ENCODE measurements around the gene ZFYVE26. TPM values are rescaled to one million over a fixed set of nuclear protein-coding genes. Genes with fewer than 3 reads are reported as not detected.
"Not testable (repeated sequence)": the region's sequence is repeated elsewhere in the genome, so short reads cannot be mapped to it uniquely, and the experiment has no call there.

The ZFYVE26 gene
- total RNA-seq, 2 donors from 2014 or later: 17.0 to 19.6 TPM

DNA sequence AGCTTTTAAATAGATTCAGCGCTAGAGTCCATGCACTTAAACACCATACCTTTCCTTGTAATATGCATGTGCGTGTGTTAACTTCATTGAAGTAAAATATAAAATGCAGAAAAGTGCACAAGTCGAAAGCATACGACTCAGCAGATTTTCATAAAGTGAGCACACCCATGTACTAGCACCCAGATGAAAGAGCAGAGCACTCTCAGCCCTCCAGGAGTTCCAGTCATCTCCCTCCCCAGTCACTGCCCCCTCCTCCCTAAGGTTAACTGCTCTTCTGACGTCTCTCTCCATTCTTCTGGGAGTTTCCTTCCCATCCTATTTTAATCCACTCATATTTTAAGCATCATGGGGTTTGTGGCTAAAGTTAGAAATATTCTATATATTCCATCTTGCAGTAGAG, 94.5 kb downstream of the ZFYVE26 start:
- no peaks in the 10 kb centered on the region for H3K4me1 Mint-ChIP-seq
- H3K9me3 Mint-ChIP-seq: no peaks in the 10 kb centered on the region
- H3K27me3 Mint-ChIP-seq: peaks cover 40% of the 10 kb centered on the region
- ATAC-seq (replicated peaks): no peak
- no peak overlapping the region for H3K27ac Mint-ChIP-seq
- no peak overlapping the region for H3K4me3 Mint-ChIP-seq
- no peaks in the 10 kb centered on the region for H3K36me3 Mint-ChIP-seq (ENCODE audit: low read depth)

DNA sequence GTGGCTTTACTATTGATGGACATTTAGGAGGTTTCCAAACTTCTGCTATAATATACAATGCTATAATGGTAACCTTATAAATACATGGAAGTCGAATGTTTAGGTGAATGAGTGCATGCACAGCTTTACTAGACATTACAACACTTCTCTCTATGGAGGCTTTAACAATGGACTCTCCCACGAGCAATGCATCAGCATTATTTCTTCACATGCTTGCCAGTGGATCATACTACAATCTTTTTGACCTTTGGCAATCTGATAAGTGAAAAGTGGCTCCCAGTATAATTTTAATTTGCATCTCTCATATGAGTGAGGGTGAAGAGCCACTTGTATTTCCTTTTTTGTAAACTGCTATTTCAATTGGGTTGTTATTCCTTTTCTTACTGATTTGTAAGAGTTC, 96.5 kb downstream of the ZFYVE26 start:
- ATAC-seq (replicated peaks): no peak
- Mint-ChIP-seq H3K9me3 (no peaks in the 10 kb centered on the region), H3K27ac (no peak overlapping the region), H3K36me3 (ENCODE audit: low read depth) (no peaks in the 10 kb centered on the region), H3K4me1 (no peaks in the 10 kb centered on the region), H3K27me3 (peaks cover 30% of the 10 kb centered on the region), H3K4me3 (no peak overlapping the region)

GRCh38 chr14:67719385-67719784, 97.0 kb downstream of the ZFYVE26 start:
- H3K4me3 Mint-ChIP-seq; H3K4me1 Mint-ChIP-seq; ATAC-seq (replicated peaks); H3K27ac Mint-ChIP-seq; H3K9me3 Mint-ChIP-seq; H3K36me3 Mint-ChIP-seq (ENCODE audit: low read depth): not testable (repeated sequence)
- peaks cover 28% of the 10 kb centered on the region for H3K27me3 Mint-ChIP-seq

DNA sequence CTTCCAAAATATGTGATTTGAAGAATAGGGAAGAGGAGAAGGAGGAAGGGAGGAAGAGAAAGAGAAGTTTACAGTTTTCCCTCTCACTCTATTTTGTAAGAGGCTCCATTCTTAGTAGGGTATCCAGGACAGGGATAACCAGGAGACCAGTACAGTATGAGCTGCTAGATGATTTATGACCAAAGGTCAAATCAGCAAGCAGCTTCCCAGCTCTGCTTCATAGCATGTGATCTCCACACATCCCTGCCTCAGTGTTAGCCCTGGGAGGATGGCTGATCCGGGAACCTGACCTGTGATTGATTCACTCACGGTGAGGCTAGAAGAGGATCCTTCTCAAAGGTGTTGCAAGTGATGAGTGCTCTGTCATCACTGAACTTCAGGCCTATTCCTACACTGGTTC, 98.1 kb downstream of the ZFYVE26 start:
- Mint-ChIP-seq H3K27me3 (peaks cover 18% of the 10 kb centered on the region), H3K4me1 (no peaks in the 10 kb centered on the region), H3K4me3 (no peak overlapping the region), H3K9me3 (no peaks in the 10 kb centered on the region), H3K36me3 (ENCODE audit: low read depth) (no peaks in the 10 kb centered on the region), H3K27ac (no peak overlapping the region)
- no peak for ATAC-seq (replicated peaks)

DNA sequence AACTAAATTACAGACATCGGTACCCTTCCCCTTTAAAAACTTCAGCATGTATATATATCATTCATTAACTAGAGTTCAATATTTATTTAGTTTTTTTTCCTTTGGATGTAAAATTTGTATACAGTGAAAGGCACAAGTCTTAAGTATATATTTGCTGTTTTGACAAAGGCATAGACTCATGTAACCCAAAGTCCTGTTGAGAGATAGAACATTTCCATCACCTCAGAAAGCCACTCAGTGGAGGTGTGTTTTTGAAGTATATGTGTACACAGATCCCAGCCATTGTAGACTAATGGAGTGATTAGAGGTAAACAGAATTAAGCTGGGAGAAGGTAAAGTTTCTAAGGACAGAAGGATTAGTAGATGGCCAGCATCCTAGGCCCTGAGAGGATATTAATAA, 99.3 kb downstream of the ZFYVE26 start:
- Mint-ChIP-seq H3K9me3 (no peaks in the 10 kb centered on the region), H3K27me3 (peaks cover 7% of the 10 kb centered on the region), H3K4me1 (no peaks in the 10 kb centered on the region), H3K27ac (no peak overlapping the region), H3K36me3 (ENCODE audit: low read depth) (no peaks in the 10 kb centered on the region), H3K4me3 (no peak overlapping the region)
- ATAC-seq (replicated peaks): no peak

GRCh38 chr14:67710209-67710608, 106.2 kb downstream of the ZFYVE26 start:
- H3K27me3 Mint-ChIP-seq: no peaks in the 10 kb centered on the region
- no peak for ATAC-seq (replicated peaks)
- no peaks in the 10 kb centered on the region for H3K4me1 Mint-ChIP-seq
- H3K4me3 Mint-ChIP-seq: no peak overlapping the region
- H3K27ac Mint-ChIP-seq: no peak overlapping the region
- H3K36me3 Mint-ChIP-seq (ENCODE audit: low read depth): no peaks in the 10 kb centered on the region
- H3K9me3 Mint-ChIP-seq: peaks cover 3% of the 10 kb centered on the region

GRCh38 chr14:67709796-67710195, 106.6 kb downstream of the ZFYVE26 start:
- not testable (repeated sequence) for H3K27ac Mint-ChIP-seq; H3K27me3 Mint-ChIP-seq; H3K4me1 Mint-ChIP-seq; H3K4me3 Mint-ChIP-seq; ATAC-seq (replicated peaks); H3K36me3 Mint-ChIP-seq (ENCODE audit: low read depth); H3K9me3 Mint-ChIP-seq

DNA sequence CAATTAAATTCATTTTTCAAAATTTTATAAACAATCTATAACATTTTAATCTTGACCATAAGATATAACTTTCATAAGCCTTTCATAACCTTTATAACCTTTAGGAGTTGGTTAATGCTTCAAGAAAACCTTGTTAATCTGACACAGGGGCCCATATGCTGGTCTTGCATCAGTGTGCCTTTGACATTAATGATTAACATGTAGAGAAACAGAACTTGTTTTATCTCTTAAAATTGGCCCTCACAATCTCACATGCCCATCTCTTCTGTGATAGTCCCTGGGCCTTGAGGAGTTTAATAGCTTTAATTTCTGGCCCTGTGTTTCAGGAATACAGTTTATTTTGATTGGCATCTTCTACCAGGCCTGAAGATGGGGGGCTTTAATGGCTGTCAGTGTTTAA, 107.0 kb downstream of the ZFYVE26 start:
- not testable (repeated sequence) for H3K4me1 Mint-ChIP-seq; H3K4me3 Mint-ChIP-seq; H3K36me3 Mint-ChIP-seq (ENCODE audit: low read depth); H3K27ac Mint-ChIP-seq; ATAC-seq (replicated peaks); H3K9me3 Mint-ChIP-seq; H3K27me3 Mint-ChIP-seq

DNA sequence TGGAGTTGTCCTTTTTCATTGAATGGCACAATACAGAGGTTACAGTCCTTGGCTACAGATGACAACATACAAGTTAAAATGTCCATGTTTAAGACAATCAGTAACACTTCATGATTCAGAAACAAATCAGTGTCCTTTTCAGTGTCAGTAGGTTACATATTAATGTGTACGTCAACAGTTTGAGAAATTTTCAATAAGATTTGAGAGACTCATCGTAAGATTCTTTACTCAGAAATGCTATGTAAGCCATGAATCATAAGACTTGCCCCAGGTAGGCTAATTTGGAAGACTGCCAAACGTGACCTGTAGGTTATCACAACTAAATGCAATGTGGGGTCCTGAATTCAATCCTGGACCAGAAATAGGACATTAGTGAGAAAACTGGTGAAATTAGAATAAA, 111.2 kb downstream of the ZFYVE26 start:
- Mint-ChIP-seq H3K4me3 (no peak overlapping the region), H3K9me3 (peaks cover 3% of the 10 kb centered on the region), H3K27me3 (no peaks in the 10 kb centered on the region), H3K4me1 (no peaks in the 10 kb centered on the region), H3K36me3 (ENCODE audit: low read depth) (no peaks in the 10 kb centered on the region), H3K27ac (no peak overlapping the region)
- no peak for ATAC-seq (replicated peaks)

GRCh38 chr14:67704484-67705089, 111.8 kb downstream of the ZFYVE26 start:
- H3K9me3 Mint-ChIP-seq: no peaks in the 10 kb centered on the region
- H3K4me1 Mint-ChIP-seq: no peaks in the 10 kb centered on the region
- no peaks in the 10 kb centered on the region for H3K36me3 Mint-ChIP-seq (ENCODE audit: low read depth)
- no peak overlapping the region for H3K27ac Mint-ChIP-seq
- ATAC-seq (replicated peaks): peak; percentile 78
- H3K4me3 Mint-ChIP-seq: no peak overlapping the region
- no peaks in the 10 kb centered on the region for H3K27me3 Mint-ChIP-seq

GRCh38 chr14:67703997-67704396, 112.4 kb downstream of the ZFYVE26 start:
- no peaks in the 10 kb centered on the region for H3K4me1 Mint-ChIP-seq
- no peak for ATAC-seq (replicated peaks)
- H3K4me3 Mint-ChIP-seq: no peak overlapping the region
- H3K9me3 Mint-ChIP-seq: no peaks in the 10 kb centered on the region
- no peaks in the 10 kb centered on the region for H3K27me3 Mint-ChIP-seq
- H3K27ac Mint-ChIP-seq: no peak overlapping the region
- H3K36me3 Mint-ChIP-seq (ENCODE audit: low read depth): no peaks in the 10 kb centered on the region

DNA sequence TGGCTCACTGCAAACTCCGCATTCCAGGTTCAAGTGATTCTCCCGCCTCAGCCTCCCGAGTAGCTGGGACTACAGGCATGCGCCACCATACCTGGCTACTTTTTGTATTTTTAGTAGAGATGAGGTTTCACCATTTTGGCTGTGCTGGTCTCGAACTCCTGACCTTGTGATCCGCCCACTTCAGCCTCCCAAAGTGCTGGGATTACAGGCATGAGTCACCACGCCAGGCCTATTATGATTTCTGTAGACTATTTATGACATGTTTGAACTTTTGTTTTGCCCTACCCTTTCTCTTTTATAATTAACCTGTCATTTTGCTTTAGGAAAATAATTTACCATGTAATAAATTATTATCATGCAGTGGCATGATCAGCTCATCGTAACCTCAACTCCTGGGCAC, 114.9 kb downstream of the ZFYVE26 start, which contains the start of gene RDH12:
Gene RDH12, plus strand, starts transcription at position 395 of the 400 bp plus-strand sequence. CDS start 20,757 bp downstream, outside the sequence.
- not testable (repeated sequence) for H3K27ac Mint-ChIP-seq; H3K36me3 Mint-ChIP-seq (ENCODE audit: low read depth); ATAC-seq (replicated peaks); H3K27me3 Mint-ChIP-seq; H3K4me3 Mint-ChIP-seq; H3K4me1 Mint-ChIP-seq; H3K9me3 Mint-ChIP-seq

GRCh38 chr14:67698179-67698578, 118.2 kb downstream of the ZFYVE26 start:
- H3K4me1 Mint-ChIP-seq: peaks cover 5% of the 10 kb centered on the region
- ATAC-seq (replicated peaks): no peak
- no peaks in the 10 kb centered on the region for H3K9me3 Mint-ChIP-seq
- no peak overlapping the region for H3K27ac Mint-ChIP-seq
- H3K27me3 Mint-ChIP-seq: no peaks in the 10 kb centered on the region
- peaks cover 7% of the 10 kb centered on the region for H3K36me3 Mint-ChIP-seq (ENCODE audit: low read depth)
- H3K4me3 Mint-ChIP-seq: no peak overlapping the region

DNA sequence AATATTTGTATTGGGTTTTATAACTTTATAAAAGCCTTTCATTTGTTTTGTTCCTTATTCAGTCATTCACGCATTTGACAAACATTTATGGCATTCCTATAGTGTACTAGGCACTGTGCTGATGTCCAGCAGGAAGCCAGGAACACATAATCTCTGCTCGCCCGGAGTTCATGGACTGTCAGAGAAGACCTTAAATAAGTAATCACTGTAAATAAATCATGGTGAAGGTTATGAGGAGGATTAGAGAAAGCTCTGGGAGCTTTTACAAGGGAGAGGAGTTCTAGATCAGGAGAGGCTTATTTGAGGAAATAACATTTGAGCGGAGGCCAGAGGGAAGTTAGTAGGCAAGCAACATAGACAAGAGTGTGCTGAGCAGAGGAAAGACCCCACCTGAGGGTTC, 119.4 kb downstream of the ZFYVE26 start:
- Mint-ChIP-seq H3K27ac (no peak overlapping the region), H3K4me1 (peaks cover 5% of the 10 kb centered on the region), H3K27me3 (no peaks in the 10 kb centered on the region), H3K9me3 (no peaks in the 10 kb centered on the region), H3K4me3 (no peak overlapping the region), H3K36me3 (ENCODE audit: low read depth) (peaks cover 19% of the 10 kb centered on the region)
- ATAC-seq (replicated peaks): no peak

Data from activated T-helper 17 cell treated with anti-CD3 and anti-CD28 coated beads, Interleukin-2, amount 50 U/mL, for 72 hours (primary cell).